Stimulated activated CD8-positive, alpha-beta memory T cell treated with anti-CD3 and anti-CD28 coated beads, Interleukin-4, amount 100 ng/mL, for 1 hour (primary cell): ENCODE data around the gene C2CD3.

Experiments used
- DNase-seq, 2 donors: peaks; one replicate each; pipeline ENCODE4 v3.0.0-alpha.2; 2020; ENCODE audit warnings: low read depth in 2 of 2, low spot score in 1 of 2

The C2CD3 gene

GRCh38 chr11:73983741-73984538, 186.9 kb downstream of the C2CD3 start:
- no peak for DNase-seq

GRCh38 chr11:73982990-73983740, 187.6 kb downstream of the C2CD3 start:
- DNase-seq = peak; percentile 81 to 86

GRCh38 chr11:73982595-73982989, 188.2 kb downstream of the C2CD3 start, which contains the start of gene UCP2:
Gene UCP2, minus strand, starts transcription at chr11:73982843. Its CDS starts 4,465 bp downstream, at chr11:73978378.
- DNase-seq = peak; percentile 77 to 79

- no peak for DNase-seq
These were observed 189.6 kb downstream of the C2CD3 start for GRCh38 chr11:73981051-73981805.

- peak in 1 of 2 donors; percentile 70 for DNase-seq
These were observed 190.5 kb downstream of the C2CD3 start for GRCh38 chr11:73980001-73980961.

GRCh38 chr11:73978576-73979086, 192.2 kb downstream of the C2CD3 start:
- no peak for DNase-seq

GRCh38 chr11:73977856-73978519, 192.8 kb downstream of the C2CD3 start:
- no peak for DNase-seq

- no peak for DNase-seq
These were observed 194.2 kb downstream of the C2CD3 start for GRCh38 chr11:73976451-73977151.

GRCh38 chr11:73975479-73975757, 195.4 kb downstream of the C2CD3 start:
- no peak for DNase-seq

- DNase-seq = no peak
These were observed 196.0 kb downstream of the C2CD3 start for GRCh38 chr11:73974604-73975478.

GRCh38 chr11:73972620-73973449, 198.0 kb downstream of the C2CD3 start:
- DNase-seq = no peak

- DNase-seq = no peak
These were observed 198.6 kb downstream of the C2CD3 start for GRCh38 chr11:73972187-73972586.

- DNase-seq = no peak
These were observed 199.6 kb downstream of the C2CD3 start for GRCh38 chr11:73971175-73971719.

- DNase-seq = no peak
These were observed 200.6 kb downstream of the C2CD3 start for GRCh38 chr11:73969991-73970800.

GRCh38 chr11:73969091-73969490, 201.7 kb downstream of the C2CD3 start:
- no peak for DNase-seq

GRCh38 chr11:73968356-73968966, 202.3 kb downstream of the C2CD3 start:
- no peak for DNase-seq
